Loucy (cell line): ENCODE results near the gene SAT2.

Source experiments
- CTCF ChIP-seq: fragments of 200-600 bp; sonication (generic); conservative IDR thresholded peaks from 2 replicates; pipeline ENCODE4 v1.5.1; 2014; ENCODE audit warnings: mild to moderate bottlenecking, antibody characterized with exemption, low read length
- EZH2phosphoT487 ChIP-seq: fragments of 200-600 bp; IDR thresholded peaks from 2 replicates; pipeline ENCODE4 v1.6.1; 2018; ENCODE audit warnings: antibody characterized with exemption, mild to moderate bottlenecking, moderate library complexity, borderline replicate concordance

GRCh38 chr17:7612294-7612640 lies 15.4 kb downstream of the SAT2 start:
- TF ChIP-seq CTCF (no peak), EZH2phosphoT487 (no peak)
